ENCODE measurements around the gene ZBTB46.
"Not testable (repeated sequence)": the region's sequence is repeated elsewhere in the genome, so short reads cannot be mapped to it uniquely, and the experiment has no call there.

ZBTB46 gene

DNA sequence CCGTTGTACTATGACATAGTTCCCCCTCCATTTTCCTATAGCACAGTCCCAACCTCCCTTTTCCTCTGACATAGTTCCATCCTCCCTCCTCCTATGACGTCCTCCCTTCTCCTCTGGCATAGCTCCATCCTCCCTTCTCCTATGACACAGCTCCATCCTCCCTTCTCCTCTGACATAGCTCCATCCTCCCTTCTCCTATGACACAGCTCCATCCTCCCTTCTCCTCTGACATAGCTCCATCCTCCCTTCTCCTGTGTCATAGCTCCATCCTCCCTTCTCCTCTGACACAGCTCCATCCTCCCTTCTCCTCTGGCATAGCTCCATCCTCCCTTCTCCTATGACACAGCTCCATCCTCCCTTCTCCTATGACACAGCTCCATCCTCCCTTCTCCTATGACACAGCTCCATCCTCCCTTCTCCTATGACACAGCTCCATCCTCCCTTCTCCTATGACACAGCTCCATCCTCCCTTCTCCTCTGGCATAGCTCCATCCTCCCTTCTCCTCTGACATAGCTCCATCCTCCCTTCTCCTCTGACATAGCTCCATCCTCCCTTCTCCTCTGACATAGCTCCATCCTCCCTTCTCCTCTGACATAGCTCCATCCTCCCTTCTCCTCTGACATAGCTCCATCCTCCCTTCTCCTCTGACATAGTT, 108.0 kb downstream of the ZBTB46 start:
- H3K9ac ChIP-seq (ENCODE audit: low read depth, low read length); H3K4me1 ChIP-seq (ENCODE audit: control insufficient read depth, insufficient read depth, low read length); H3K4me3 ChIP-seq (ENCODE audit: low read depth, low read length); H3K27me3 ChIP-seq (ENCODE audit: control insufficient read depth, insufficient read depth, low read length); H3K27ac ChIP-seq (ENCODE audit: low read depth, low read length); H3K9me3 ChIP-seq (ENCODE audit: control insufficient read depth, insufficient read depth, low read length): not testable (repeated sequence)
- peaks cover 16% of the 10 kb centered on the region for H3K36me3 ChIP-seq (ENCODE audit: control insufficient read depth, insufficient read depth, low read length)

DNA sequence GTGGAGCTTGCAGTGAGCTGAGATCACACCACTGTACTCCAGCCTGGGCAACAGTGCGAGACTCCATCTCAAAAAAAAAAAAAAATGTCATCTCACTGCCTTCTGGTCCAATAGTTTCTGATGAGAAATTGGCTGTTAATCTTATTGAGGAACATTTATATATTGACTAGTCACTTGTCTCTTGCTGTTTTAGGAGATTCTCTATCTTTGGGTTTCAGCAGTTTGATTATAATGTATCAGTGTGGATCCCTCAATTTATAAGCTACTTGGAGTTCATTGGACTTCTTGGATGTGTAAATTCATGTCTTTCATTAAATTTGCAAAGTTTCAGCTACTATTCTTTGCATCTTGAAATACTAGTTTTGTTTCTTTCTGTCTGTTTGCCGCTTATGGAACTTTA, 112.1 kb downstream of the ZBTB46 start:
- no peaks in the 10 kb centered on the region for H3K4me1 ChIP-seq (ENCODE audit: control insufficient read depth, insufficient read depth, low read length)
- no peak overlapping the region for H3K27ac ChIP-seq (ENCODE audit: low read depth, low read length)
- H3K4me3 ChIP-seq (ENCODE audit: low read depth, low read length): no peak overlapping the region
- H3K9ac ChIP-seq (ENCODE audit: low read depth, low read length): no peak overlapping the region
- no peaks in the 10 kb centered on the region for H3K27me3 ChIP-seq (ENCODE audit: control insufficient read depth, insufficient read depth, low read length)
- H3K9me3 ChIP-seq (ENCODE audit: control insufficient read depth, insufficient read depth, low read length): no peaks in the 10 kb centered on the region
- H3K36me3 ChIP-seq (ENCODE audit: control insufficient read depth, insufficient read depth, low read length): peaks cover 30% of the 10 kb centered on the region

DNA sequence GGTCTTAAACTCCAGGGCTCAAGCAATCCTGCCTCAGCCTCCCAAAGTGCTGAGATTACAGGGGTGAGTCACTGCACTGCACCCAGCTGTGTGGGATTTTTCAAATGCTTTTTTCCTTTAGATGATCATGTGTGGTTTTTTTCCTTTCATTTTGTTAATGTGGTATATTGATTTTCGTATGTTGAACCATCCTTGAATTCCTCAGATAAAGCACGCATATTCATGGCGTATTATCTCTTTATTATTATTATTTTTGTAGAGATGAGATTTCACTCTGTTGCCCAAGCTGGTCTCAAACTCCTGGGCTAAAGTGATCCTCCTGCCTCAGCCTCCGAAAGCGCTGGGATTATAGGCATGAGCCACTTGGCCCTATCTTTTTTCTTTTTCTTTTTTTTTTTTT, 116.2 kb downstream of the ZBTB46 start:
- no peaks in the 10 kb centered on the region for H3K9me3 ChIP-seq (ENCODE audit: control insufficient read depth, insufficient read depth, low read length)
- no peak overlapping the region for H3K27ac ChIP-seq (ENCODE audit: low read depth, low read length)
- H3K36me3 ChIP-seq (ENCODE audit: control insufficient read depth, insufficient read depth, low read length): peaks cover 36% of the 10 kb centered on the region
- no peak overlapping the region for H3K9ac ChIP-seq (ENCODE audit: low read depth, low read length)
- no peaks in the 10 kb centered on the region for H3K27me3 ChIP-seq (ENCODE audit: control insufficient read depth, insufficient read depth, low read length)
- no peak overlapping the region for H3K4me3 ChIP-seq (ENCODE audit: low read depth, low read length)
- no peaks in the 10 kb centered on the region for H3K4me1 ChIP-seq (ENCODE audit: control insufficient read depth, insufficient read depth, low read length)

DNA sequence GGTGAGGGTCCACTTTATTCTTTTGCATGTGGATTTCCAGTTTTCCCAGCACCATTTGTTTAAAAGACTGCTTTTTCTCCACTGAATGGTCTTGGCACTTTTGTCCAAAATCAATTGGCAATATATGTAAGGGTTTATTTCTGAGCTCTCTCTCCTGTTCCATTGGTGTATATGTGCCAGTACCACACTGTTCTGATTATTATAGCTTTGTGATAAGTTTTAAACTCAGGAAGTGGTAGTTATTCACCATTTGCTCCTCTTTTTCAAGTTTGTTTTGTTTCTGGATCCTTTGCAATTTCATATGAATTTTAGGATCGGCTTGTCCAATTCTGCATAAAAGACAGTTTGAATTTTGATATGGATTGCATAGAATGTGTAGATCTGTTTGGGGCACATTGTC, 118.9 kb downstream of the ZBTB46 start:
- Histone ChIP-seq H3K27ac (ENCODE audit: low read depth, low read length) (no peak overlapping the region), H3K27me3 (ENCODE audit: control insufficient read depth, insufficient read depth, low read length) (no peaks in the 10 kb centered on the region), H3K4me3 (ENCODE audit: low read depth, low read length) (no peak overlapping the region), H3K4me1 (ENCODE audit: control insufficient read depth, insufficient read depth, low read length) (no peaks in the 10 kb centered on the region), H3K9me3 (ENCODE audit: control insufficient read depth, insufficient read depth, low read length) (no peaks in the 10 kb centered on the region), H3K36me3 (ENCODE audit: control insufficient read depth, insufficient read depth, low read length) (peaks cover 40% of the 10 kb centered on the region), H3K9ac (ENCODE audit: low read depth, low read length) (no peak overlapping the region)

DNA sequence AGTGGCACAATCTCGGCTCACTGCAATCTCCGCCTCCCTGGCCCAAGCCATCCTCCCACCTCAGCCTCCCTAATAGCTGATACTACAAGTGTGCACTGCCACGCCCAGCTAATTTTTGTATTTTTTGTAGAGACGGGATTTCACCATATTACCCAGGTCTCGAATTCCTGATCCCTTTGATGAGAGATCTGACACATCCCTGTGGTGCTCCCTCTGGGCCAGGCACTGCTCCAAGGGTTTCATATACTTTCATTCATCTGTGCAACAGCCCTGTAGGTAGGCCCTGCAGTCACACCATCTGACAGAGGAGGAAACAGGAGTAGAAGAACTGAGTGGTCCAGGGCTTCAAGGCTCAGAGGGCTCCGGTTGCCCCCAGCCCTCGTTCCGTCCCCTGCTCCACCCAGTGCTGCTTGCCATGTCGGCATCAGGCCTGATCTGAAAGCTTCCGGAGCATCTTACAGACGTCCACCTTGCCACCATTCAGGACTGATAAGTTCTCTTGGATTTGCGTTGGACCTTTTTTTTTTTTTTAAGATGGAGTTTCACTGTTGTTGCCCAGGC, 119.9 kb downstream of the ZBTB46 start:
- Histone ChIP-seq H3K27ac (ENCODE audit: low read depth, low read length) (no peak overlapping the region), H3K9me3 (ENCODE audit: control insufficient read depth, insufficient read depth, low read length) (no peaks in the 10 kb centered on the region), H3K4me3 (ENCODE audit: low read depth, low read length) (no peak overlapping the region), H3K4me1 (ENCODE audit: control insufficient read depth, insufficient read depth, low read length) (no peaks in the 10 kb centered on the region), H3K27me3 (ENCODE audit: control insufficient read depth, insufficient read depth, low read length) (no peaks in the 10 kb centered on the region), H3K36me3 (ENCODE audit: control insufficient read depth, insufficient read depth, low read length) (peaks cover 42% of the 10 kb centered on the region), H3K9ac (ENCODE audit: low read depth, low read length) (no peak overlapping the region)

DNA sequence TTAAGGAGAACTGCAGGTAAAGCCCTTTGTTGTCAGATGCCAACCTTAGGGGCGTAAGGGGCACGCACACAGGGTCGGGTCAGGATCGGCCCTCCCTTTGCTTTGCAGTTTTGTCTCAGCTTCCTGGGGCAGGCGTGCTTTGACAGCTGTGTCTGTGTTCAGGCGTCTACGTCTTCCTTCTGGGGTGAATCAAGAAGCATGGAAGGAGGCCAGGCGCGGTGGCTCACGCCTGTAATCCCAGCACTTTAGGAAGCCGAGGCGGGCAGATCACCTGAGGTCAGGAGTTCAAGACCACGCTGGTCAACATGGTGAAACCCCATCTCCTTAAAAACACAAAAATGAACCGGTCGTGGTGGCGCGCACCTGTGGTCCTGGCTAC, 121.9 kb downstream of the ZBTB46 start:
- Histone ChIP-seq H3K27me3 (ENCODE audit: control insufficient read depth, insufficient read depth, low read length) (no peaks in the 10 kb centered on the region), H3K4me3 (ENCODE audit: low read depth, low read length) (peak overlapping the region; percentile 90; the same call in 1 of the 2 replicates), H3K9ac (ENCODE audit: low read depth, low read length) (no peak overlapping the region), H3K27ac (ENCODE audit: low read depth, low read length) (no peak overlapping the region), H3K9me3 (ENCODE audit: control insufficient read depth, insufficient read depth, low read length) (no peaks in the 10 kb centered on the region), H3K36me3 (ENCODE audit: control insufficient read depth, insufficient read depth, low read length) (peaks cover 55% of the 10 kb centered on the region), H3K4me1 (ENCODE audit: control insufficient read depth, insufficient read depth, low read length) (no peaks in the 10 kb centered on the region)

DNA sequence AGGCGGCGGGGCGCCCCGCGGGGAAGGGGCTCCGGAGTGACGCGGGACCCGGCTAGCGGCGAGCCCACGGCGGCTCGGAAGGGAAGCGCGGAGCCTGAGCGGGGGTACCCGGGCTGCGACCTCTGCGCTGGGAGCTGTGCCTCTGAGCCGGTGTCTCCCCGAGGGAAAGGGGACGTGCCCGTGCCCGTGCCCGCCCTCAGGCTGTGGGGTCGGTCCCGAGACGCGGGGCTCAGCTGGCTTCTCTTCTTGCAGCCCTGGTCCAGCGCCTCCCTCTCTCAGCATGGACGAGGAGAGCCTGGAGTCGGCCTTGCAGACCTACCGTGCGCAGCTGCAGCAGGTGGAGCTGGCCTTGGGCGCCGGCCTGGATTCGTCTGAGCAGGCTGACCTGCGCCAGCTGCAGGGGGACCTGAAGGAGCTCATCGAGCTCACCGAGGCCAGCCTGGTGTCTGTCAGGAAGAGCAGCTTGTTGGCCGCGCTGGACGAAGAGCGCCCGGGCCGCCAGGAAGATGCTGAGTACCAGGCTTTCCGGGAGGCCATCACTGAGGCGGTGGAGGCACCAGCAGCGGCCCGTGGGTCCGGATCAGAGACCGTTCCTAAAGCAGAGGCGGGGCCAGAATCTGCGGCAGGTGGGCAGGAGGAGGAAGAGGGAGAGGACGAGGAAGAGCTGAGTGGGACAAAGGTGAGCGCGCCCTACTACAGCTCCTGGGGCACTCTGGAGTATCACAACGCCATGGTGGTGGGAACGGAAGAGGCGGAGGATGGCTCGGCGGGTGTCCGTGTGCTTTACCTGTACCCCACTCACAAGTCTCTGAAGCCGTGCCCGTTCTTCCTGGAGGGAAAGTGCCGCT, 122.5 kb downstream of the ZBTB46 start:
- Histone ChIP-seq H3K27me3 (ENCODE audit: control insufficient read depth, insufficient read depth, low read length) (no peaks in the 10 kb centered on the region), H3K4me1 (ENCODE audit: control insufficient read depth, insufficient read depth, low read length) (no peaks in the 10 kb centered on the region), H3K27ac (ENCODE audit: low read depth, low read length) (peak overlapping the region; percentile 28), H3K9ac (ENCODE audit: low read depth, low read length) (no peak overlapping the region), H3K4me3 (ENCODE audit: low read depth, low read length) (peak overlapping the region; percentile 90), H3K9me3 (ENCODE audit: control insufficient read depth, insufficient read depth, low read length) (no peaks in the 10 kb centered on the region), H3K36me3 (ENCODE audit: control insufficient read depth, insufficient read depth, low read length) (peaks cover 58% of the 10 kb centered on the region)

DNA sequence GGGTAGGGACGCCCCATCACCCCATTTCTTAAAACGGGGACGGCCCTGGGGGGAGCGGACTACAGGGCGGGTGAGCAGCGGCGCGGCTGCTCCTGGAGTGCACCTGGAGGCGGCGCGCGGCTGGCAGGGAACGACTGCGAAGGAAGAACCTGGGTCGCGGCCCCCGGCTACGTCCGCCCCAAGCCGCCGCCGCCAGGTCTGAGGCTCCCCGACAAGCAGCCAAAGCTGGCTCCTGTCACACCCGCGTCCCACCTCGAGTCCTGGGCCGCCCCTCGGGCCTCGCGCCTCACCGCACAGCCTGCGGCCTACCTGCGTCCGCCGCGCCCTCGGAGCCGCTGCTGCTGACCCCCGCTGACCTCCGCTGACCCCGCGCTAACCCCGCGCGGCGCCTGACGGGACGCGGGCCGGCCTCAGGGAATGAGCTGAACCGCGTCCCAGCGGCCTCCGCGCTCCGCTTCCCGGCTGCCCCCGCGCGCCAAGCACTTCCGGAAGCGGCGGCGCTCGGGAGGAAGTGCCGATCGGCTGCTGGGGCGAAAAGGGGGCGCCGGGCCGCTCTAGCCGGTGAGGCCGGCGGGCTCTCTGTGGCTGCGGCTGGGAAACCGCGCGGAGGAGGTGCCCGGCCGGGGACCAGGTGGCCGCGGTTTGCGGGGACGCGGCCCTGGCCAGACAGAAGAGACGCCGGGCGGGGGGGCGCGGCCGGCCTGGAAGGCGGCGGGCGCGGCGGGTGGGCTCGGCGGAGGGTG, 123.3 kb downstream of the ZBTB46 start, which contains the start of the genes ARFRP1 and ZGPAT:
TSS of gene ARFRP1 (minus strand) at position 419 of the 743 bp plus-strand sequence. CDS start 885 bp downstream, outside the sequence.
TSS of gene ZGPAT (plus strand) at position 482 of the 743 bp plus-strand sequence. CDS start 542 bp downstream, outside the sequence.
- Histone ChIP-seq H3K4me3 (ENCODE audit: low read depth, low read length) (peak within 1 kb of the TSS; percentile 90), H3K9me3 (ENCODE audit: control insufficient read depth, insufficient read depth, low read length) (no peaks in the 10 kb centered on the region), H3K4me1 (ENCODE audit: control insufficient read depth, insufficient read depth, low read length) (no peaks in the 10 kb centered on the region), H3K36me3 (ENCODE audit: control insufficient read depth, insufficient read depth, low read length) (peaks cover 58% of the 10 kb centered on the region), H3K9ac (ENCODE audit: low read depth, low read length) (peak within 1 kb of the TSS; percentile 65; the same call in 1 of the 2 replicates), H3K27me3 (ENCODE audit: control insufficient read depth, insufficient read depth, low read length) (no peaks in the 10 kb centered on the region), H3K27ac (ENCODE audit: low read depth, low read length) (peak within 1 kb of the TSS; percentile 70)

DNA sequence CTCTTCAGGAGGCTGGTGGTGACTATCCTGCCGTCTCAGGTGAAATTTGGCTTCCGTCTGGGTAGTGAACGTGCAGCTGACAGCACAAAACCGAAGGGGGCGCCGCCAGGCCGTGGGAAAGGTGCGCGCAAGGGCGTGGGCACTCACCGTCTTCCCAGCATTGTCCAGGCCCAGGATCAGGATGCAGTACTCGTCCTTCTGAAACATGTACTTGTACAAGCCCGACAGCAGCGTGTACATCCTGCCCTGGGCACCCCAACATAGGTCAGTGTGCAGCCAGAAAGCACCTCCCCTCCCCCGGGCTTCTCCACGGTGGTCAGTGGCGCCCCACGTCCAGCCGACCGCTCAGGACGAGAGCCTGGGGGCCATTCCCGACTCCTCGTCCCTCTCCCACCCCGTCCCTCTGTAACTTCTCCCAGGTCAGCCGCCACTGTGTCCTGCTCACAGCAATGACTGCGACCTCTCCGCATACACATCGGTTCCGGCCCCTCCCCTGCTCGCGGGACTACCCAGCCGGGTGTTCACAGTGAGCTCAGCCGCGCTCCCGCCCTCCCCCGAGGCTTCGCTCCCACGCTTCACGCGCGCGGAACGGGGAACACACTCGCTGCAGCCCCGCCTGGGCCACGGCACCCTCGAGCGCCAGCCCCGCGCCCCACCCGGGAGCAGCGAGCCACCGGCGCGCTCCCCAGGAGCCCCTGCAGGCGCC, 124.1 kb downstream of the ZBTB46 start:
- no peaks in the 10 kb centered on the region for H3K27me3 ChIP-seq (ENCODE audit: control insufficient read depth, insufficient read depth, low read length)
- H3K4me1 ChIP-seq (ENCODE audit: control insufficient read depth, insufficient read depth, low read length): no peaks in the 10 kb centered on the region
- peak overlapping the region; percentile 70 for H3K27ac ChIP-seq (ENCODE audit: low read depth, low read length)
- H3K36me3 ChIP-seq (ENCODE audit: control insufficient read depth, insufficient read depth, low read length): peaks cover 53% of the 10 kb centered on the region
- H3K9me3 ChIP-seq (ENCODE audit: control insufficient read depth, insufficient read depth, low read length): no peaks in the 10 kb centered on the region
- H3K9ac ChIP-seq (ENCODE audit: low read depth, low read length): peak overlapping the region; percentile 65; the same call in 1 of the 2 replicates
- peak overlapping the region; percentile 90 for H3K4me3 ChIP-seq (ENCODE audit: low read depth, low read length)

DNA sequence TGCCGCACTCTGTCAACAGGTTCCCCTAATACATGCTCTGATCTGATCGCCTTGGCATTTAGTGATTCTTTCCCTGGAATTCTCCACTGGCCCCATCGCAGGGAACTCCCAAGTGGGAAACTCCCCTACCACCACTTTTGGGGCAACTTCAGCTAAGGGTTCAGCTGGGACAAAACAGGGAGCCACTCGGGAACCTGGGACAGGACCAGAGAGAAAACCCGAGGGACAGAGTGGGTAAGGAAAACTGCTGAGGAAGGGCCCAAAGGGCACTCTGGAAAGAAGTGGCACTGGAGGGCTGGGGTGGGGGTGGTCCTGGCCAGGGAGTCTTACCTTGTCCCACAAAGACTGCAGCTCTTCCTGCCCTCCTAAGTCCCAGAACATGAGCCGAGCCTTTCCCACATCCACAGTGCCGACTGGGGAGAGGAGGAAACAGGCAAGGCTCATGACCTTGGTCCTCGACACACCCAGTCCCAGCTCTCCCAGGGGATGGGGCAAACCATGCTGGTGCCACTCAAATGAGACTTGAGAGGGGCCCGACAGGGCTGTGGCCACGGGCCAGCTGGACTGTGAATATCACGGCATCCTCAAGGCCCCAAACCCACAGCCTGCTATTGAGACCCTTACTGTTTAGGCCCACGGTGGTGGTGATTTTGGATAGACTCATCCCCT, 124.9 kb downstream of the ZBTB46 start:
- Histone ChIP-seq H3K27me3 (ENCODE audit: control insufficient read depth, insufficient read depth, low read length) (no peaks in the 10 kb centered on the region), H3K9ac (ENCODE audit: low read depth, low read length) (no peak overlapping the region), H3K4me1 (ENCODE audit: control insufficient read depth, insufficient read depth, low read length) (no peaks in the 10 kb centered on the region), H3K27ac (ENCODE audit: low read depth, low read length) (no peak overlapping the region), H3K4me3 (ENCODE audit: low read depth, low read length) (peak overlapping the region; percentile 90; the same call in 1 of the 2 replicates), H3K36me3 (ENCODE audit: control insufficient read depth, insufficient read depth, low read length) (peaks cover 45% of the 10 kb centered on the region), H3K9me3 (ENCODE audit: control insufficient read depth, insufficient read depth, low read length) (no peaks in the 10 kb centered on the region)
